GDM1 (cell line): ENCODE measurements around the gene TSACC.
"Not testable (repeated sequence)": the region's sequence is repeated elsewhere in the genome, so short reads cannot be mapped to it uniquely, and the experiment has no call there.

Source experiments
- DNase-seq: peaks from one replicate; lab custom pipeline; 2025; lab: John Stamatoyannopoulos, UW

The TSACC gene

DNA sequence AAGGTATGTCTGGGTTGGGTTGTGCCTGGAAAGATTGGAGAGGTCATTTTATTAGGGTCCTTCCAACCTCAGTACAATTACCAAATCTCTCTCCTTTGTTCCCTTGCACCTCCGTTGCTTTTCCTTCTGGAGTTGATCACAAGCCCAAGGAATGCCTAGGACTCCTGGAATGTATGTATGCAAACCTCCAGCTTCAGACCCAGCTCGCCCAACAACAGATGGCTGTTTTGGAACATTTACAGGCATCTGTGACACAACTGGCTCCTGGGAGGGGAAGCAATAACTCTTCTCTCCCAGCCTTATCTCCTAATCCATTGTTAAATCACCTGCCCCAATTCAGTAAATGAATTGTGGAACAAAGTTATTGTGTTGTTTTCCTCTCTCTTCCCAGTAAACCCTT is 8.3 kb downstream of the TSACC start:
- no peak for DNase-seq

DNA sequence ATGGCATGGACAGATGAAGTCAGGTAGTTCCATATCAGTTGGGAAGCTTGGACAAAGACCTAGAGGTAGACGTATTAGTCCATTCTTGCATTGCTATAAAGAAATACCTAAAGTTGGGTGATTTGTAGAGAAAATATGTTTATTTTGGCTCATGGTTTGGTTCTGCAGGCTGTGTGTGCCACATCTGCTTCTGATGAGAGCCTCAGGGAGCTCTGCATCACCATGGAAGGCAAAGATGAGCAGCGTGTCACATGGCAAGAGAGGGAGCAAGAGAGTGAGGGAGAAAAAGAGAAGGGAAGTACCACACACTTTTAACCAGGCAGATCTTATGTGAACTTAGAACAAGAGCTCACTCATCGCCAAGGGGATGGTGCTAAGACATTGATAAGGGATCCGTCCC is 9.0 kb downstream of the TSACC start:
- no peak for DNase-seq

DNA sequence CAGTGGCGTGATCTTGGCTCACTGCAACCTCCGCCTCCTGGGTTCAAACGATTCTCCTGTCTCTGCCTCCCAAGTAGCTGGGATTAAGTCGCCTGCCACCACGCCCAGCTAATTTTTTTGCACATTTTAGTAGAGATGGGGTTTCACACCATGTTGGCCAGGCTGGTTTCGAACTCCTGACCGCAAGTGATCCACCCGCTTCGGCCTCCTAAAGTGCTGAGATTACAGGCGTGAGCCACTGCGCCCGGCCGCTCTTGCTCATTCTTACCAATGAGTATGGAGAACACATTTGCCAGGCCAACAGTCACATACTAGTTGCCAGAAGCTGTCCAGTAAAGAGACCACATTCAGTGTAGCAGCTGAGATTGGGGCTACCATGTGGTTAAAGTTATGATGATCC is 14.2 kb downstream of the TSACC start:
- DNase-seq: not testable (repeated sequence)

DNA sequence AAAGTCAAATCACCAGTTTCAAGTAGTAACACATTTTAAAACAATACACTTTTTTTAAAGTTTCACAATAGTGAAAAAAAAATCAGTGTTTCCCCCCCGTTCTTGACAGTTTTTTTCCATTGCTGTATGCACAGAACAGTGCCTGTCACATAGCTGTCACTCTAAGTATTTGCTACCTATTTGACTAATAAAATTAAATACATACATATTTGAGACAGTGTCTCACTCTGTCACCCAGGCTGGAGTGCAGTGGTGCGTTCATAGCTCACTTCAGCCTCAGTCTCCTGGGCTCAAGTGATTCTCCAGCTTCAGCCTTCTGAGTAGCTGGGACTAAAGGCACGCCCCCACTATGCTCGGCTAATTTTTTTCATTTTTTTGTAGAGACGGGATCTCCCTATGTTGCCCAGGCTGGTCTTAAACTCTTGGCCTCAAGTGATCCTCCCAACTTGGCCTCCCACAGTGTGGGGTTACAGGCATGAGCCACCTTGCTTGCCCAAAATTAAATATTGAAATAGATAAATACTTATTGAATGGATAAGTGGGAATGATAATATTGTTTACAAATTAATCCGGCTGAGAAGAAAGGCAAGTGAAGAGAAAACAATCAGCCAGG is 18.0 kb downstream of the TSACC start:
- no peak for DNase-seq

DNA sequence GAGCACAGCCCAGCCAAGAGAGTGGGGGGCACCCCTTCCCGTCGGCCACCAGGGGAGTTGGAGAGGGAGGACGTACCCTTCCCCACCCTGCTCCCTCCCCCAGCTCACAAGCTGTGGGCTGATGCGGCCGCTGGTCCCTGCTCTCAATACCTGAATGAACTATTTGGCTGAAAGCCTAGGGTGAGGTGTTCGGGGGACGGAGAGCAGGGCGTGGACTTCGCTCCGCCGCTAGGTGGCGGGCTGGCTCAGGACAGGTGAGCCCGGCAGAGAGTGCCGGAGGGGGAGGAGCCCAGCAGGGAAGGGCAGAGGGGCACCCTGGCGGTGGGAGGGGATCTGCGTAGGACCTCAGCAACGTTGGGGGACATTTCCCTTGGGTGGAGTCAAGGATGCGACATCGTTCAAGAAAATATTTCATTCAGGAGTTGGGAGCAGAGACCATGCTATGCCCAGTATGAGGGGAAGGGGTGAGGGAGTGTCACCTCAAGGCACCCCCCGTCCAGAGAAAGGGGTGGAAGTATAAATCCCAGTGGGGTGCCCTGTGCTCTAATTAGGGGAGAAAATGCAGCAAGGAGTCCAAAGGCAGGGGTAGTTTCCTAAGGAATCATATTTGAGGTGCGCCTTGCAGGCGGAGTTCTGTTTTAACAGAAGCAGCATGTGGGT is 18.7 kb downstream of the TSACC start:
- DNase-seq: peak; percentile 37

DNA sequence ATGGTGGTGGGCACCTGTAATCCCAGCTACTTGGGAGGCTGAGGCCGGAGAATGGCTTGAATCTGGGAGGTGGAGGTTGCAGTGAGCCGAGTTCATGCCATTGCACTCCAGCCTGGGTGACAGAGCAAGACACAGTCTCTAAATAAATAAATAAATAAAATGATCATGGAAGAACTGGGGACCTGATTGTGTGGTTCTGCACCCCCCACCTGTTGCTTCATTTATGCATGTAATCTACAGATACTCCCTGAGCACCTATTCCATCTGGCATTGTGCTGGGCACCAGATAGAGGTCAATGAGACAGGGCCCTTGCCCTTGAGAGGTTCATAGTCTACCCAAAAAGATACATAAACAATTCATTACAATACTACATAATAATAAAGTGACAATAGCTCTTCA is 19.7 kb downstream of the TSACC start:
- no peak for DNase-seq

DNA sequence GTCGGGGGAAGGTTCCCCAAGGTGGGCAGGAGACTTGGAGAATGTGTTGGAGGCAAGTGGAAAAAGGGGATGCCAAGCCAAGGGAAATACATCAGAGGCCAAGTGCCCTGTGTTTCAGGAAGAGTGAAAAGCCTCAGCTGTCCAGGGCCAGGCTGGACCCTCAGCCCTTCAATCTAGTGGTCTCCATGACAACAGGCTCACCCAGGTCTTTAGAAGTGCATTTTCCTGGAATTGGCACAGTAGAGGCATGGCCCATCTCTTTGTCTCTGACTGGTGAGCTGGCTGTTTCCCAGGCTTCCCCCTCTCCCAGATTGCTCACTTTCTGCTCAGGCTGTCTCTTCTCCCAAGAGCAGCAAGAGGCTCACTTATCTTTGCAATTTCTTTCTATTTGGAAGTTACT is 20.3 kb downstream of the TSACC start:
- no peak for DNase-seq

DNA sequence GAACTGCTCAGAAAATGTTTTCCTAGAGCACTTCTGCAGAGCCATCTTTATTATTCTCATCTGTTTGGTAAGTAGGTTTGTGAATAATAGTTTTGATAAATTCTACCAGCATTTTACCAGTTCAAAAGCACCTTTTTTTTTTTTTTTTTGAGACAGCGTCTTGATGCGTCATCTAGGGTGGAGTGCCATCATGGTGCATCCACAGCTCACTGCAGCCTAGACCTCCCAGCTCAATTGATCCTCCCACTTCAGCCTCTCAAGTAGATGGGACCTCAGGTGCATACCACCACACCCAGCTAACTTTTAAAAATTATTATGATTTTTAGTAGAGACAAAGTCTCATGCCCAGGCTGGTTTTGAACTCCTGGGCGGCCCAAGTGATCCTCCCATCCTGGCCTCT is 20.9 kb downstream of the TSACC start:
- DNase-seq: no peak

DNA sequence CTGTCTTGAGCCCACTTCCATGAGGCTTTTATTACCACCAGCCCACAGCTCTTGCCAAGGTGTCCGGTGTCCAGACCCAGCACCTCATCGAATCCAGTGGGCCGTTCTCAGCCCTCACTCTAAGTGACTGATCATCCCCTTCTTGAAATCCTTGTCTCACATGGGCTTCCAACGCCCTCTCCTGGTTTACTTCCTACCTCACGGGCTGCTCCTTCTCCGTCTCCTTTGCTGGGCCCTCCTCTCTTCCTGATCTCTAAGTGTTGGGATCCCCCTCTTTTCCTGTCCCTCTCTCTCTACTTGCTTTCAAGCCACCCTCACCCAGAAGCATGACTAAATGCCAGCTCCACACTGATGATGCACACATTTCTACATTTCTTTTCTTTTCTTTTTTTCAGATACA is 21.6 kb downstream of the TSACC start:
- no peak for DNase-seq

DNA sequence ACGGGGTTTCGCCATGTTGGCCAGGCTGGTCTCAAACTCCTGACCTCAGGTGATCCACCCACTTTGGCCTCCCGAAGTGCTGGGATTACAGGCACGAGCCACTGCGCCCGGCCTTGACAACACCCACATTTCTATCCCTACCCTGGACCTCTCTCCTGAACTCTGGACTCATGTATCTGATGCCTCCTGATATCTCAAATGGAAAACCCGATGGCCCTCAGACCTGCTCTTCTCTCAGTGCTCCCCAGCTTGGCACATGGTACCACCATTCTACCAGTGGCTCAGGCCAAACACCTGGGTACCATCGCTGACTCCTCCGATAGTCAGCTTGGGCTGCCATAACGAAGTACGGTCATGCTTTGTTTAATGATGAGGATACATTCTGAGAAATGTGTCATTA is 22.2 kb downstream of the TSACC start:
- no peak for DNase-seq

DNA sequence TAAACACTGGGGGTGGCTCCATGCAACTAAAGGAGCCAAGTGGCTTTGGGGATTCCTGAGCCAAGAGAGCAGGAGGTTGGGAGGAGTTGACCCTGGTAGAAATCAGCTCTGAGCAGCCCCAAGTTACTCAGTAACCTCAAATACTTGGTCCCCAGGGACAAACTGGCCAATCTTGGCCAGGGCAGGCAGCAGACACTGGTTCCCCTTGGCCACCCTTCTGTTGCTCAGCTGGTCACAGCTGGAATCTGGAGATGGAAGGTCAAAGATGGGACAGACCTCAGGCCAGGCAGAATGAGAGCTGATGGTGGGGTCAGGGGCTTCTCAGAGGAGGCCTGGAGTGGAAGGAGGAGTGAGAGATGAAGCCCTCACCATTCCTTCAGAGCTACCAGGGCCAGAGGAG is 27.4 kb downstream of the TSACC start:
- no peak for DNase-seq

DNA sequence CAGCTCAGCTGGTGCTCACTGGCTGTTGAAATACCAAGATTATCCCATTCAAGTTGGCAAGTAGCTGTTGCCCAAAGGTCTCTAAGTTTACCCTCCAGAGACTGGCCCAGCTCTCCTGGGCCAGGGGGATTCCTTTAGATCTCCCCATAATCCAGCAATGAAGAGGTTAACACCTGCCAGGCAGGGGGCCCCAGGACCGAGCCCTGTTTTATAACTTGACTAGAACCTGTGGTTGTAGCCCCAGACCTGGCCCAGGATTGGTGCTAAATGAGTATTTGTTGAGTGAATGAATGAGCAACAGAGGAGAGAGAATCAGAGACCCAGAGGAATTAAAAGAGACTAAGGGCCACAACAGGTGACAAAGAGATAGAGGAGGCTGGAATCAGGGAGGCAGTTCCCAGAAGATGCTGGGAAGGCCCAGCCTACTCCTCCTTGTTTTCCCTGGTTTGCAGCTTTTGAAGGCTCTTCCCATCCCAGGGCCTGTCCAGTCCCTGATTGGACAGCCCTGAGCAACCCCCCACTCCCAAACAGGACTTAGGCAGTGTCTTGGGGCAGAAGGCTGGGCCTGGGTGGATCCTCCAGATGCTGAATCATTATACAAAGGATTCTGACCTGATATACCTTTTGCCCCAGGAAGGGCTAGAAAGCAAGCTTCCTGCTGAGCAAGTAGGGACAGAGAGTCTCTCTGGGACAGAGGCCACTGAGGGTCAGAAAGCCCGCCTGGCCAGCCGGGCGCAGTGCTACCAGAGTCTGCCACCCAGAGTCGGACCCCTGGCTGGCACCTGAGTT is 28.2 kb downstream of the TSACC start:
- DNase-seq: no peak

DNA sequence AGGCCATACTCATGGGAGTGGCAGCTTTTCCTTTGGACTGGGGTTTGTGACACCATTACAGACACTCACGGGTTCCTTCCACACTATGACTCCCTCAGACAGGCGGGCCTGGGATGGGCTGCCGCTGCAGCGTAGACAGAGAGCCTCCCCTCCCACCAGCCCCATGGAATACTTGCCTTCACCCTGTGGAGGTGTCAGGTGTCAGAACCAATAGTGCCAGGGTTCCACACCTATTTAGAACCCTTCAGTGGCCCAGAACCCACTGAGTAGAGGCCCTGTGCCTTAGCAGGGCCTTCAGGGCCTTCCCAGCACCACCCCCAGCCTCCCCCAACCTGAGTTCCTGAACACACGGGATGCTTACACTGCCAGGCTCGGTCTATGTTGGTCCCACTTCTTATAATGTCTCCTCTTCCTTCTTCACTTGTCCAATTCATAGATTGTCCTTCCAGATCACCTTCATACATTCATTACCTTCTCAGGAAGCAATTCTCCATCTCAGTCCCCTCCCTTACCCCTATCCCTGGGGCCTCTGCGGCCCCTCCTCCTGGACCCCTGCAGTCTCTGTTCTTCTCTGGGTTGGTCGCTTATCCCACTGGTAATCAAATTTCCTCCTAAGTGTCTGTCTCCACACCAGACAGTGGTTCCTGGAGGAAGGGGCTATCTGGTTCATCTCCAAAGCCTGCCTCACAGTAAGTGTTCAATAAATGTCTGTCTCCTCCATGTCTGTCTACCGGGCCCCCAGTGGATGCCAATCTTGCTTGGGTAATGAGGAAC is 29.2 kb downstream of the TSACC start:
- no peak for DNase-seq

DNA sequence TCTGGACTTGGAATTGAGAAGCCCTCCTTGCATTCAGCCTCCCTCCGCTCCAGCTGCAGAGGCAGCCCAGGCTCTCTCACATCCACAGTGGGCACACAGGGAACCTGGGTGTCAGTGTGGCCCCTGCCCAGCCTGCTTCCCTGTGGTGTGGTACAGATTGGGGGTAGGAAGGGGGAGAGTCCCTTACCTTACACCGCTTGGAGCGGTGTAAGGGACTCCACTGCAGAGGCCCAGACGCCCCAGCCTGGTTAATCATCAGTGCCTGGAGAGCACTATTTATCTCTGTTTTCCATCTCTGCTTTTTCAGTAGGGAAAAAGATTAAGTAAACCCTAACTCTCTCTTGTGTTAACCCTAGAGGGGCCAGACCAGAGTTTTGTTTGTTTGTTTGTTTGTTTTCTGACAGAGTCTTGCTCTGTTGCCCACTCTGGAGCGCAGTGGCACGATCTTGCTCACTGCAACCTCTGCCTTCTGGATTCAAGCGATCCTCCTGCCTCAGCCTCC is 29.9 kb downstream of the TSACC start:
- no peak for DNase-seq

DNA sequence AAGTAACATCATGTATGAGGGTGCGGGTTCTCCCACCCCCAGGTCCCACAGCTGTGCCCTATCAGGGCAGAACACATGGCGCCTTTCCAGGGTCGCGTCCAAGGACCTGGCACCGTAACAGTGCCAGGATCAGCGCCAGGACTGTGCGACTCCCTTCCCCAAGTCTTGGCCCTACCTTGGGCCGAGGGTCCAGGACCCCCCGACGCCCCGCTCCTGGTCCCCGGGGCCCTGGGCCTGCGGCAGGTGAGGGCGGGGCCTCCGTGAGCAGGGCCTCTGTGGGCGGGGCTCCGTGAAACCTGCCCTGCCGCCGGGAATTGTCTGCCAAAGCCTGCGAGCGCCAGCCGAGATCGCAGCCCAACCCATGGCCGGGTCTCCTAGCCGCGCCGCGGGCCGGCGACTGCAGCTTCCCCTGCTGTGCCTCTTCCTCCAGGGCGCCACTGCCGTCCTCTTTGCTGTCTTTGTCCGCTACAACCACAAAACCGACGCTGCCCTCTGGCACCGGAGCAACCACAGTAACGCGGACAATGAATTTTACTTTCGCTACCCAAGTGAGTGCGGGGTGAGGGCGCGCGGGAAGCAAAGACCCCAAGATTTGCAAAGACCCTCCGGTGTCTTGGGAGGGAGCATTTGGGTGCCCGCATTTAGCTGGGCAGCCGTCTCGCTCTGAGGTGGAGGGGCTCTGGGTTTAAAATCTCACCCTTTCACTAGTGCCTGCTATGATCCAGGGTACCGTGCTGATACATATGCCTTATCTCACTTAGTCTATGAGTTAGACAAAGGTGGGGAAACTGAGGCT is 30.8 kb downstream of the TSACC start, which contains the start of gene RHBG:
RHBG (plus strand) TSS at position 323 of the 796 bp plus-strand sequence; CDS start at position 362, 39 bp downstream.
- DNase-seq: no peak

DNA sequence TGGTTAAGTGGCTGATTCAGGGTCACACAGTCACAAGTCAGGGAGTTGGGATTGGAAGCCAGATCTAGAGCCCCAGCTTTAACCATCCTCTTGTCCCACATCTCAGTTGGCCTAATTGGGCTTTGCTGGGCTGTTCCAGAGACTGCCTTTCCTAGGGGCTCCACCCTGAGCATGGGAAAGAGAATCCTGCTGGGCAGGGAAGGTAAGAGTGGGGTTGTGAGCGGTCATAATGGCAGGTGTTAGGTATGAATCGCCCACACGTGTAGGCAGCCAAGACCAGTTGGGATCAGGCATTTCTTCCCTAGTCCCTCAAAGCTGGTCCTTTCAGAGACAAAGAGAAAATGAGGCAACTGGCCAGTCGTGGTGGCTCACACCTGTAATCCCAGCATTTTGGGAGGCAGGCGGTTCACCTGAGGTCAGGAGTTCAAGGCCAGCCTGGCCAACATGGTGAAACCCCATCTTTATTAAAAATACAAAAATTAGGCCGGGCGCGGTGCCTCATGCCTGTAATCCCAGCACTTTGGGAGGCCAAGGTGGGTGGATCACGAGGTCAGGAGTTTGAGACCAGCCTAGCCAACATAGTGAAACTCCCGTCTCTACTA is 31.5 kb downstream of the TSACC start:
- not testable (repeated sequence) for DNase-seq

DNA sequence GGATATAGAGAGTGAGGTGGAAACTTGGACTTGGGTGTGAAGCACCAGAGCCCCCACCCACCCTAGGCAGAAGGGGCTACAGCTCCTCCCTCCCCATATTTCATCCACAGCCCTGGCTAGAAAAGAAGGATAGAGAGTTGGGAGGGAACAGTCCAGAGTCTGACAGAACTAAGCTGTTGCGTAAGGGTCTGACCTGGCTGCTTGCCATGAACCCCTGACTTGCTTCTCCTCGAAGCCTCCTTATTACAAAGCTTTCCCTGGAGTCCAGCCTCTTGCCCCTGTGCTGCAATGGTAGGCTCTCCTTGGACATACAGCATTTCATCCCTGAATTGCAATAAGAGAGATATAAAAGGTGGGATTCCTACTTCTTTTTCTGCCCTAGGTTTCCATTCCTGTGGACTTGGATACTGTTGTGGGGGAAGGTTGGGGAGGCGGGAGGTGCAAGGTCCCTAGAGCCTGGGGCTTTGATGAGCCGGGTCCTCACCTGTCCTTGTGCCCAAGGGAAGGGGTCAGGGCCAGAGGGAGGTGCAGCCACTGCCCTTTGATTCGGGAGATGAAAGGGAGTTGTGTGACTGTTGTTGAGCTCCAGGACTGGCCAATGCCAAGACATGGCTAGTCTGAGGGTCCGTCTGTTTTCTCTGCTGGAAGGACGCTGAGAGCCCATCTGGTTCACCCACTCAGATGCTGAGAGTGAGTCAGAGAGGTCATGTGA is 33.4 kb downstream of the TSACC start:
- DNase-seq: no peak

DNA sequence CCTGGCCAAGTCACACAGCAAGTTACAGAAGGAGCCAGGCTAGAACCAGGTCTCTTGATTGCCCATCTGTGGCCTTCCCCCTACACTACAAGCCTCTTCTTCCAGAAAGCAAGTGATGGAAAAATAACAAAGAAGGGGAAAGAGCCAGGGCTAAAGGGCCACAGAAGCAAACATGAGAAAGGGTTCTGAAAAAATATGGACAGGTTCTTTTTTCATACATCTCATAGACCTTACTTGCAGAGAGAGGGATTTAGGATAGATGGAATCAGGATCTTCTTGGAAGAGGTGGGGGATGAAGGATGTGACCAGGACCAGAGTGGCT is 33.9 kb downstream of the TSACC start:
- DNase-seq: no peak

DNA sequence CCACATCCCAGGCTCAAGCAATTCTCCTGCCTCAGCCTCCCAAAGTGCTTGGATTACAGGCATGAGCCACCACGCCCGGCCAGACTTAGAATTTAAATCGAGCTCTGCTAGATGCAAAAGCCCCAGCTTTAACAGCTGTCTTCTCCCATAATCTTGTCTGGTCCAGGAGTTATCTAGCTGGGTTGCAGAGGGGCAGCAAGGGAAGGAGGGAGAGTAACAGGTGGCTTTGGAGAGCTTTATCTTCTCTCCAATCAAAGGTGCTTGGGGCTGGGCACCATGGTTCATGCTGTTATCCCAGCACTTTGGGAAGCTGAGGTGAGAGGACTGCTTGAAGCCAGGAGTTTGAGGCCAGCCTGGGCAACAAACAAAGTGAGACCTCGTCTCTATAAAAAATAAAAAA is 34.5 kb downstream of the TSACC start:
- no peak for DNase-seq

DNA sequence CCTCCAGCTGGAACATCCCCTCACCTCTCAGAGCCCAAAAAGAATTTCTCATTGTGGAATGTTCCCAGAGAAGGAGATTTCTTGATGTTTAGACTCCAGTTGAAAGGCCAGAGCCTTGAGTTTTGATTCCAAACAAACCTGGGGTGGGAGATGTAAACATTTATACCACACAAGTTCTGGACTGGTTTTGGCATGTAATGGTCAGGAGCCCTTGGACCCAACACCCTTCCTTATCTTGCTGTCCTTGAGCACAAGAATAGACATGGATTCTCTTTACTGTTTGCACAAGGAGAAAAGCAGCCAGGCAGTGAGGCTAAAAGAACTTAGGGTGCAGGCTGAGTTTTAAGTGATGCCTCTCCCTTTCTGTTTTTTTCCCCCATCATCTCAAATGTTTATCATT is 35.2 kb downstream of the TSACC start:
- DNase-seq: no peak

DNA sequence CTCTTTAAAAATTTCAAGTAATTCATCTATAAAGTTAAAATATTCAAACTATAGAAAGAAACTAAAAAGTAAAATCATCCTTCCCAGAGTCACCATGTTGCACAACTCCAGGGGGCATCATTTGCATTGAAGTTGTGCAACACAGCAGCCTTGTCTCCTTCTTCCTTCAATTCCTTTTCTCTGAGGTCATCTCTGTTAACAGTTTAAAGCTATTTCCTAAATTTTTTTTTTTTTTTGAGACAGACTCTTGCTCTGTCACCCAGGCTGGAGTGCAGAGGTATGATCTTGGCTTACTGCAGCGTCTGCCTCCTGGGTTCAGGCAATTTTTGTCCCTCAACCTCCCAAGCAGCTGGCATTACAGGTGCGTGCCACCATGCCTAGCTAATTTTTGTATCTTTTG is 37.8 kb downstream of the TSACC start:
- no peak for DNase-seq
